HepG2 (cell line): Measurements from ENCODE around the gene EHBP1. TPM values are rescaled to one million over a fixed set of nuclear protein-coding genes. Genes with fewer than 3 reads are reported as not detected.

Source experiments
- HHEX ChIP-seq: IDR thresholded peaks from 2 replicates; pipeline ENCODE4 v1.6.1; 2016; ENCODE audit warnings: control low read depth
- KDM1A ChIP-seq: IDR thresholded peaks from 2 replicates; pipeline ENCODE4 v1.6.1; 2016; ENCODE audit warnings: missing compliant biosample characterization
- KLF13 ChIP-seq: sonication (generic); formaldehyde crosslinking; IDR thresholded peaks from 2 replicates; pipeline ENCODE4 v1.4.0; 2020; ENCODE audit warnings: mild to moderate bottlenecking, missing genetic modification reagents
- MTA1 ChIP-seq: sonication (generic); formaldehyde crosslinking; IDR thresholded peaks from 2 replicates; pipeline ENCODE4 v1.4.0; 2020; ENCODE audit warnings: missing genetic modification reagents, mild to moderate bottlenecking, borderline replicate concordance
- POLR2G ChIP-seq: fragments of 200-400 bp; formaldehyde crosslinking; IDR thresholded peaks from 2 replicates; pipeline ENCODE4 v1.6.1; 2018; ENCODE audit warnings: mild to moderate bottlenecking, low read depth, low read length, moderate library complexity
- RBM22 ChIP-seq: fragments of 200-400 bp; formaldehyde crosslinking; optimal IDR thresholded peaks from 2 replicates; pipeline ENCODE3; 2017; ENCODE audit warnings: mild to moderate bottlenecking, low read length, moderate library complexity
- ZBTB34 ChIP-seq: sonication (generic); formaldehyde crosslinking; IDR thresholded peaks from 2 replicates; pipeline ENCODE4 v1.8.0; 2022; ENCODE audit warnings: mild to moderate bottlenecking, missing genetic modification reagents
- ZMYM4 ChIP-seq: sonication (generic); formaldehyde crosslinking; IDR thresholded peaks from 2 replicates; pipeline ENCODE4 v1.8.1; 2023; ENCODE audit warnings: mild to moderate bottlenecking, missing genetic modification reagents
- ZNF770 ChIP-seq: sonication (generic); formaldehyde crosslinking; IDR thresholded peaks from 2 replicates; pipeline ENCODE4 v1.5.0; 2020; ENCODE audit warnings: mild to moderate bottlenecking, missing genetic modification reagents
- ZNF790 ChIP-seq: sonication (generic); formaldehyde crosslinking; IDR thresholded peaks from 2 replicates; pipeline ENCODE4 v1.8.0; 2022; ENCODE audit warnings: missing genetic modification reagents, mild to moderate bottlenecking, borderline replicate concordance
- ZSCAN21 ChIP-seq: sonication (generic); formaldehyde crosslinking; IDR thresholded peaks from 2 replicates; pipeline ENCODE4 v1.8.0; 2022; ENCODE audit warnings: mild to moderate bottlenecking, missing genetic modification reagents, moderate library complexity, borderline replicate concordance
- ZSCAN22 ChIP-seq: sonication (generic); formaldehyde crosslinking; IDR thresholded peaks from 2 replicates; pipeline ENCODE4 v1.4.0; 2020; ENCODE audit warnings: mild to moderate bottlenecking, missing genetic modification reagents
- polyA plus RNA-seq, 8 experiments: library from polyadenylated mRNA; depleted of rRNA in 3 of 8; stranded (reverse) in 7 of 8; unstranded in 1 of 8; fragments of >200 nt; fragmentation: Illumina TruSeq in 4 of 8; extraction: Trizol in 4 of 8; gene quantifications; 2 replicates each; pipeline versions ENCODE4 v1.2.1 to v1.2.3, GENCODE V29; 2011 to 2016; ENCODE audit warnings: low read depth in 4 of 8, missing spikeins in 1 of 8, mixed read lengths in 1 of 8; ENCODE audit not compliant: insufficient read depth in 1 of 8
- total RNA-seq, 5 experiments: library from RNA; depleted of rRNA; stranded (reverse); fragments of >200 nt; fragmentation: Illumina TruSeq; extraction: Trizol; gene quantifications; 2 replicates each; pipeline ENCODE4 v1.2.3, GENCODE V29; 2016; ENCODE audit warnings: low read depth in 1 of 5
- TF ChIP-seq, protein P1 (sequence below): sonication (generic); formaldehyde crosslinking; IDR thresholded peaks from 2 replicates; pipeline ENCODE4 v1.4.0; 2020; ENCODE audit warnings: mild to moderate bottlenecking, missing genetic modification reagents
- TF ChIP-seq, protein P2 (sequence below): sonication (generic); formaldehyde crosslinking; IDR thresholded peaks from 2 replicates; pipeline ENCODE4 v1.4.0; 2020; ENCODE audit warnings: missing genetic modification reagents, borderline replicate concordance

Gene EHBP1
- total and polyA plus RNA-seq, 2 of the 13 experiments (the other 11 are each of a cell fraction or from before 2014, with no cell fraction given), result 93.5 to 146 TPM

DNA sequence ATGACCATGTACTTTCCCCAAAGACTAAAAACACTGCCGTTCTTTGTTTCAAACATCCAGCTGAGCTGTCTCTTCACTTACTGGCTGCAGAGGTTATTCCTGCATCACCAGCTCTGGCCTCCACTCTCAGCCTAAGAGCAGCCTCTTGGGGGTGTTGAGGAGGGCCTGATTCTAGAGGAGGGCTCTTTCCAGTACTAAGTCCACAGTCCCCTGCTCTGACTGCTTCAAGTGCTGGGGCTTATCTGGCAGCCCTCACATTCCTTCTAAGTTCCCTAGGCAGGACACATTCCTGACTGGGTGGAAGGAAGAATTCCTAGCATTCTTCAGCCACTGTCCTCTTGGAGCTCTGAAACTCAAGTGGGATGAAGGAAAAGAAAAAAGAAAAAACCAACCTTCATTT lies 32.9 kb upstream of the EHBP1 start (continued):
- TF ChIP-seq, protein P1, sequence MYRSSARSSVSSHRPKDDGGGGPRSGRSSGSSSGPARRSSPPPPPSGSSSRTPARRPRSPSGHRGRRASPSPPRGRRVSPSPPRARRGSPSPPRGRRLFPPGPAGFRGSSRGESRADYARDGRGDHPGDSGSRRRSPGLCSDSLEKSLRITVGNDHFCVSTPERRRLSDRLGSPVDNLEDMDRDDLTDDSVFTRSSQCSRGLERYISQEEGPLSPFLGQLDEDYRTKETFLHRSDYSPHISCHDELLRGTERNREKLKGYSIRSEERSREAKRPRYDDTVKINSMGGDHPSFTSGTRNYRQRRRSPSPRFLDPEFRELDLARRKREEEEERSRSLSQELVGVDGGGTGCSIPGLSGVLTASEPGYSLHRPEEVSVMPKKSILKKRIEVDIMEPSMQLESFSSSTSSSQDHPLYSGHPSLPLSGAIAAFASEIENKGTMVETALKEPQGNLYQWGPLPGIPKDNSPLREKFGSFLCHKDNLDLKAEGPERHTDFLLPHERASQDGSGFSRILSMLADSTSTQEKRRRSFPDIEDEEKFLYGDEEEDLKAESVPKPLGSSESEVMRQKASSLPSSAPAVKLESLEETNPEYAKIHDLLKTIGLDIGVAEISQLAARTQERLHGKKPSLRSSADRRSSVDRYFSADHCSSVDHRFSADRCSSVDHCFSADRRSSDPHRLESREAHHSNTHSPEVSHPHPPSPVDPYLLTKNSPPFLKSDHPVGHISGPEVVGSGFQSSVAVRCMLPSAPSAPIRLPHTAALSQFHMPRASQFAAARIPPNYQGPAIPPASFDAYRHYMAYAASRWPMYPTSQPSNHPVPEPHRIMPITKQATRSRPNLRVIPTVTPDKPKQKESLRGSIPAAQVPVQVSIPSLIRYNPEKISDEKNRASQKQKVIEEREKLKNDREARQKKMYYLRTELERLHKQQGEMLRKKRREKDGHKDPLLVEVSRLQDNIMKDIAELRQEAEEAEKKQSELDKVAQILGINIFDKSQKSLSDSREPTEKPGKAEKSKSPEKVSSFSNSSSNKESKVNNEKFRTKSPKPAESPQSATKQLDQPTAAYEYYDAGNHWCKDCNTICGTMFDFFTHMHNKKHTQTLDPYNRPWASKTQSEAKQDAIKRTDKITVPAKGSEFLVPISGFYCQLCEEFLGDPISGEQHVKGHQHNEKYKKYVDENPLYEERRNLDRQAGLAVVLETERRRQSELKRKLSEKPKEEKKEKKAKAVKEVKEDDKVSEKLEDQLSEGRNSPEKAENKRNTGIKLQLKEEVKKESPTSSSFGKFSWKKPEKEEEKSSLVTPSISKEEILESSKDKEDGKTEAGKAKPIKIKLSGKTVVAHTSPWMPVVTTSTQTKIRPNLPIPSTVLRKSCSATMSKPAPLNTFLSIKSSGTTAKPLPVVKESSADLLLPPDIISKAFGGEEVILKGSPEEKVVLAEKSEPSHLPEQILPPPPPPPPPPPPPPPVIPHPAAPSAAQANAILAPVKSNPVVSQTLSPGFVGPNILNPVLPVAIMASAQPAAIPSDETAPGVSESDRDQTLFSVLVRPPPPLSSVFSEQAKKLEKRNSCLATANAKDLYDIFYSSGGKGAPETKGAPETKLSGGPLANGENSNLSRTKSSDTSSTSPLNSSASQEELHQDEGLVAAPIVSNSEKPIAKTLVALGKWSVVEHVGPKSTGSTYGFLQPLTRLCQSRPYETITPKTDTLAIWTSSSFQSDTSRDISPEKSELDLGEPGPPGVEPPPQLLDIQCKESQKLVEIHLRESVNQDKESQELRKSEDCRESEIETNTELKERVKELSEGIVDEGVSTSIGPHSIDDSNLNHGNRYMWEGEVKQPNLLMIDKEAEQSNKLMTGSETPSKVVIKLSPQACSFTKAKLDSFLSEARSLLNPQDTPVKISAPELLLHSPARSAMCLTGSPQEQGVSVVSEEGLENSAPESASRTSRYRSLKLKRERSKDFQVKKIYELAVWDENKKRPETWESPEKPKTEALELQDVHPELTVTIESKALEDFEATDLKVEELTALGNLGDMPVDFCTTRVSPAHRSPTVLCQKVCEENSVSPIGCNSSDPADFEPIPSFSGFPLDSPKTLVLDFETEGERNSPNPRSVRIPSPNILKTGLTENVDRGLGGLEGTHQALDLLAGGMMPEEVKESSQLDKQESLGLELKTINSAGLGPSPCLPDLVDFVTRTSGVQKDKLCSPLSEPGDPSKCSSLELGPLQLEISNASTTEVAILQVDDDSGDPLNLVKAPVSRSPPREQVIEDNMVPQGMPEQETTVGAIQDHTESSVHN (CRISPR knock-in tag), result no peak
- TF ChIP-seq, protein P2, sequence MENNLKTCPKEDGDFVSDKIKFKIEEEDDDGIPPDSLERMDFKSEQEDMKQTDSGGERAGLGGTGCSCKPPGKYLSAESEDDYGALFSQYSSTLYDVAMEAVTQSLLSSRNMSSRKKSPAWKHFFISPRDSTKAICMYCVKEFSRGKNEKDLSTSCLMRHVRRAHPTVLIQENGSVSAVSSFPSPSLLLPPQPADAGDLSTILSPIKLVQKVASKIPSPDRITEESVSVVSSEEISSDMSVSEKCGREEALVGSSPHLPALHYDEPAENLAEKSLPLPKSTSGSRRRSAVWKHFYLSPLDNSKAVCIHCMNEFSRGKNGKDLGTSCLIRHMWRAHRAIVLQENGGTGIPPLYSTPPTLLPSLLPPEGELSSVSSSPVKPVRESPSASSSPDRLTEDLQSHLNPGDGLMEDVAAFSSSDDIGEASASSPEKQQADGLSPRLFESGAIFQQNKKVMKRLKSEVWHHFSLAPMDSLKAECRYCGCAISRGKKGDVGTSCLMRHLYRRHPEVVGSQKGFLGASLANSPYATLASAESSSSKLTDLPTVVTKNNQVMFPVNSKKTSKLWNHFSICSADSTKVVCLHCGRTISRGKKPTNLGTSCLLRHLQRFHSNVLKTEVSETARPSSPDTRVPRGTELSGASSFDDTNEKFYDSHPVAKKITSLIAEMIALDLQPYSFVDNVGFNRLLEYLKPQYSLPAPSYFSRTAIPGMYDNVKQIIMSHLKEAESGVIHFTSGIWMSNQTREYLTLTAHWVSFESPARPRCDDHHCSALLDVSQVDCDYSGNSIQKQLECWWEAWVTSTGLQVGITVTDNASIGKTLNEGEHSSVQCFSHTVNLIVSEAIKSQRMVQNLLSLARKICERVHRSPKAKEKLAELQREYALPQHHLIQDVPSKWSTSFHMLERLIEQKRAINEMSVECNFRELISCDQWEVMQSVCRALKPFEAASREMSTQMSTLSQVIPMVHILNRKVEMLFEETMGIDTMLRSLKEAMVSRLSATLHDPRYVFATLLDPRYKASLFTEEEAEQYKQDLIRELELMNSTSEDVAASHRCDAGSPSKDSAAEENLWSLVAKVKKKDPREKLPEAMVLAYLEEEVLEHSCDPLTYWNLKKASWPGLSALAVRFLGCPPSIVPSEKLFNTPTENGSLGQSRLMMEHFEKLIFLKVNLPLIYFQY, result no peak
- TF ChIP-seq POLR2G, result no peak
- TF ChIP-seq ZMYM4 (CRISPR knock-in tag), result peak; percentile 63; the same call in 1 of the 2 replicates
- TF ChIP-seq ZNF770, result peak; percentile 76
- no peak for TF ChIP-seq ZNF790 (CRISPR knock-in tag)
- no peak for TF ChIP-seq RBM22
- TF ChIP-seq MTA1 (CRISPR knock-in tag), result no peak
- no peak for TF ChIP-seq ZBTB34
- no peak for TF ChIP-seq KDM1A (CRISPR knock-in tag)
- no peak for TF ChIP-seq ZSCAN22
- no peak for TF ChIP-seq HHEX (CRISPR knock-in tag)
- TF ChIP-seq ZSCAN21 (CRISPR knock-in tag), result 0 out of 2 replicates have a peak, but pooled peaks have one; percentile 25
- no peak for TF ChIP-seq KLF13
